Hematopoietic multipotent progenitor cell treated with erythropoietin and hydrocortisone succinate and interleukin-3 and kit ligand, for 6 days (in vitro differentiated cells): ENCODE data around the gene EXOSC9.
A peak's percentile ranks its signal among the peaks of the same experiment; 100 is the strongest.

Source experiments
- DNase-seq: peaks from one replicate; pipeline ENCODE4 v3.0.0-alpha.2; 2015

Gene EXOSC9

DNA sequence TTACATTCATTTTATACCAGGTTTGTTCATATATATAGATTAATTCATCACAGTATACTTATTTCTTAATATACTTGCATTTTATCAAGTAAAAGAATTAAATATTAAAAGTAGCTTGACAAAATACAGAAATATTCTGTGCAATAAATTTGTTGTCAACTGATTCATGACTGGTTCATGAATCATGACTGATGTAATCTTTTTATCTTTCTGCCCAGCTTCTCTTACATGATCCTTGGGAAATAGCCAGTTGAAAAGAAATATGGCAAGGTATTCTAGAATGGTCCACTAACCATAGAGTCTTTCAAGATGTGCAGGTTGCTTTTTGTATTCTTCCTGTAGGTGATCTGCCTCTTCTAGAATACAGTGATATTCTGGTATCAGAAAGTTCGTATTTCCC lies 26.7 kb downstream of the EXOSC9 start:
- DNase-seq = no peak

DNA sequence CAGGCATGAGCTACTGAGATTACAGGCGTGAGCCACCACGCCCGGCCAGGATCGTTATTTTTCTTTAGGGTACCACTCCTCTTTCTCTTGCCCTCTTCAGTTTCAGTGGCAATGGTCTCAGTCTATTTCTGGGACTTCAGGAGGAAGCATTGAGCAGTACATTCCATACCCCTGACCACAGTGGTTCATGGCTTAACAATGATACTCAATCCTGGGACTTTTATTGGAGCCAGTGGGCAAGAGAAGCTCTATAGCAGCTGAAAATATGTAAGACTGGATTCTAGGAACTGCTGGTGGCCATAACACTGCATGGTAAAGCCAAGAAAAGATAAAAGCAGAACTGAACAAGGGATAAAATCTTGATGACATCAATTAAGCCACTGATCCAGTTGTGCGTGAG lies 28.4 kb downstream of the EXOSC9 start:
- DNase-seq = no peak

DNA sequence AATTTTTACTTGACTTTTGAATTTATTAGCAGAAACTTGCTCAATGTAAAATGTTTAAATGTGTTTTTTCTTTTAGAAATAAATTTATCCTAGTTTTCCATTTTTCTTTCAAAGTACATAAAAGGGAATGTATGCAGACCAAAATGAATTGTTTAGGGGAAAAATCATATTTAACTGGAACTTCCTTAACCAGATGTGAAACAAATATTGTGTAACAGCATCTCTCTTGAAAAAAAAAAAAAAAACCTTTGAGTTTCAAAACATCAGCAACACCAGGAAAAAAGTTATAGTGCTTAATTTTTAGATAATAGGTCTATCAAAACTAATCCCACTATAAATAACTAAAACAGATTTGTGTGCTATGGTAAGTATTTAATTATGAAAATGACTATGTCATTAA lies 37.0 kb downstream of the EXOSC9 start:
- no peak for DNase-seq

DNA sequence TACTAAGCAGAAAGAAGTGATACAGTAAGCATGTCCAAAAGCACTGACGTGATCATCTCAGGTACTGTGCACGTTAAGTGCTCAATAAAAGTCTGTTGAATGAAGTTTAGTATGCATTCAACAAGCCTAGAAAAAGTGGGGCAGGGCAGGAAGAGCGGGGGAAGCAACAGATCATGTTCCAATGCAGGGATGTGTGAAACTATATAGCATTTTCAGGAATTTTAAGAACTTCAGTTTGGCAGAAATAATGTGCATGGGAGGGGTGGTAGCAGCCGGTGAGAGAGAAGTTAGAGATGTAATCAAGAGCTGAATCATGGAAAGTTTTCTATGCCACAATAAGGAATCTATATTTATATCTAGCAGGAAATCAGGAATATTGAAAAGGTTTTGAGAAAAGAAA lies 41.7 kb downstream of the EXOSC9 start:
- DNase-seq = no peak

DNA sequence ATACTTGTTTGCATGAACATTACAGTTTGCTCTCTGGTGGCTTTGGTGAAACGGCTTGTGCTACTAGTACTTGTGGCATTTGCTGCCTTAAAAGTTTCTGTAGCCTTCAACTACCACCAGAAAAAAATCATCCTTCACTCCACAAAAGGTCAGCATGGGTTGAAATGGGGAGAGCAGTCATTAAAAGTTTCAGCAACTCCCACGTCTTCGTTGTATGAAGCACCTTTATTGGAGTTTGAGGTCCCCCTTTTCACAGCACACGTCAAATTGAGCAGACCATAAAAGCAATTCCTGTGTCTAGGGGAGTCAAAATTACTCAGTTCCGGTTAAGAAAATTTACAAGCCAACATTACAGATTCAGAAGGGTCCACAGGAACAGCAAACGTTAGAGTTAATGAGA lies 45.5 kb downstream of the EXOSC9 start:
- DNase-seq = no peak

DNA sequence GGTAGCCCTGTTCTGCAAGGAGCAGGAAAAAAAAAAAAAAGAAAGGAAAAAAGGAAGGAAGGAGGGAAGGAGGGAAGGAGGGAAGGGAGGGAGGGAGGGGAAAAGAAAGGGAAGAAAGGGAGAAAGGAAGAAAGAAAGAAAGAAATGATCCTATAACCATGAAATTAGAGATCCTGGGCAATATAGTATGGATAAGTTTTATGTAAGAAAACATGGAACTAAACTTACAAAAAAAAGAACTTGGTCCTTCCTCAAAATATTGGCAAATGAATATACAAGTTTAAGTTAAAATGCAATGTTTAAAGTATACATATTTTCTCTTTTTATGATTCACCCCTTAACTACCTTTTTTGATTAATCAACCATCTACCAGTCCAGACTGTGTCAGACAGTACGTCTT lies 50.2 kb downstream of the EXOSC9 start:
- no peak for DNase-seq

DNA sequence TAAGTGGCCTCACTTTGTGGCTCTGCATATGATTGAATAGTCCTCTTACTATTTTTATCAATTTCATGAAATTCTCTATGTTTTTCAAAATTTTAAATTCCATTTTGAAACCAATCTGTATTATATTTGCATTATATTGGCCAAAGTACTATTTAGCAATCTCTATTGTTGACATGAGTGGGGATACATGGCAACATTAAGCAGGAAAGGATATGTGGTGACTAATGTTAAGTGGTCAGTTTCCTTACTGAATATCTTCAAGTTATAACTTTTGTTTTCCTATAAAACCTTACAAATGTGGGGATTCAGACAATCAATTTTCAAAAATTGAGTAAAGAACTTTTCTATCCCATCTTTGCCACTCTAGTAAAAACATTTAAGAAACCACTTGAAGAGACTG lies 59.0 kb downstream of the EXOSC9 start:
- no peak for DNase-seq

DNA sequence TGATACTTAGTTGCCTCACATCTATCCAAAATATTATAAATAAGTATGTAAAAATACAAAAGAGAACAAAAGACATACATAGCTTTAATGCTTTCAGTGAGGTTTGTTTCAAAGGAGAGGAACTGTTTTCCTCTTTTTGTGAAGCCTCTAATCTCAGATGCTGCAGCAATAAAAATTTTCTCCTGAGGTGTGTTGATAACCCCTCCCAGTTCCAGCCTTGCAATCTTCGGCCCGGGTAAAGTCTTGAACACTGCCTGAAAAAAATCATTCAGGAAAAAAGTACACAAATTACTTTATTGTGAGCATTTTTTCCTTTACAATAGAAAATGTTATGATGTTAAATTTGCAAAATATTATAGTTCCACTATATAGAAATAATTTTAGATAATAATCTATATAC lies 60.3 kb downstream of the EXOSC9 start:
- DNase-seq = peak; percentile 5

DNA sequence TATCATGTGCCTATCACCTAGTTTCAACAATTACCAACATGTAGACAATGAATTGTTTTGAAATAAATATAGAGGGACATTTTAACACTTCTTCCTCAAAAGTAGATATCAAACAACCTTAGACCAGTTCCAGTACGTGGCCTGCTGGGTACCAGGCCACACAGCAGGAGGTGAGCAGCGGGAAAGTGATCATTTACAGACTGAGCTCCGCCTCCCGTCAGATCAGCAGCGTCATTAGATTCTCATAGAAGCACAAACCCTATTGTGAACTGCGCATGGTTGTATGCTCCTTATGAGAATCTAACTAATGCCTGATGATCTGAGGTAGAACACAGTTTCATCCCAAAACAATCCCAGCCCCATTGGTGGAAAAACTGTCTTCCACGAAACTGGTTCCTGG lies 62.7 kb downstream of the EXOSC9 start:
- no peak for DNase-seq
